Testis (tissue), 2 donors: Measurements from ENCODE around the gene ACAN.

ENCODE experiments used
- POLR2A ChIP-seq: fragments of 450-650 bp; IDR thresholded peaks from one replicate; pipeline ENCODE4 v1.6.1; 2017; ENCODE audit warnings: antibody characterized with exemption, mild to moderate bottlenecking, moderate library complexity
- TF ChIP-seq, protein P1 (sequence below), 3 experiments: fragments of 450-650 bp in 2 of 3; fragments of 200-600 bp in 1 of 3; sonication (generic) in 1 of 3; IDR thresholded peaks; one replicate each; pipeline ENCODE4 v1.5.1; 2016 to 2019; ENCODE audit warnings: antibody characterized with exemption in 3 of 3, mild to moderate bottlenecking in 2 of 3, moderate library complexity in 1 of 3

- TF ChIP-seq, protein P1, sequence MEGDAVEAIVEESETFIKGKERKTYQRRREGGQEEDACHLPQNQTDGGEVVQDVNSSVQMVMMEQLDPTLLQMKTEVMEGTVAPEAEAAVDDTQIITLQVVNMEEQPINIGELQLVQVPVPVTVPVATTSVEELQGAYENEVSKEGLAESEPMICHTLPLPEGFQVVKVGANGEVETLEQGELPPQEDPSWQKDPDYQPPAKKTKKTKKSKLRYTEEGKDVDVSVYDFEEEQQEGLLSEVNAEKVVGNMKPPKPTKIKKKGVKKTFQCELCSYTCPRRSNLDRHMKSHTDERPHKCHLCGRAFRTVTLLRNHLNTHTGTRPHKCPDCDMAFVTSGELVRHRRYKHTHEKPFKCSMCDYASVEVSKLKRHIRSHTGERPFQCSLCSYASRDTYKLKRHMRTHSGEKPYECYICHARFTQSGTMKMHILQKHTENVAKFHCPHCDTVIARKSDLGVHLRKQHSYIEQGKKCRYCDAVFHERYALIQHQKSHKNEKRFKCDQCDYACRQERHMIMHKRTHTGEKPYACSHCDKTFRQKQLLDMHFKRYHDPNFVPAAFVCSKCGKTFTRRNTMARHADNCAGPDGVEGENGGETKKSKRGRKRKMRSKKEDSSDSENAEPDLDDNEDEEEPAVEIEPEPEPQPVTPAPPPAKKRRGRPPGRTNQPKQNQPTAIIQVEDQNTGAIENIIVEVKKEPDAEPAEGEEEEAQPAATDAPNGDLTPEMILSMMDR (IDR thresholded peaks at IDR 0.05) = no peak
- no peak for TF ChIP-seq POLR2A
Measured at GRCh38 chr15:88888719-88889118, 85.5 kb downstream of the ACAN start.
